ENCODE results near the gene IL32. TPM values are rescaled to one million over a fixed set of nuclear protein-coding genes. Genes with fewer than 3 reads are reported as not detected.

The IL32 gene
- total and polyA plus RNA-seq, 2 of the 4 experiments (the other 2 are of a cell fraction): 25.6 to 95.7 TPM

DNA sequence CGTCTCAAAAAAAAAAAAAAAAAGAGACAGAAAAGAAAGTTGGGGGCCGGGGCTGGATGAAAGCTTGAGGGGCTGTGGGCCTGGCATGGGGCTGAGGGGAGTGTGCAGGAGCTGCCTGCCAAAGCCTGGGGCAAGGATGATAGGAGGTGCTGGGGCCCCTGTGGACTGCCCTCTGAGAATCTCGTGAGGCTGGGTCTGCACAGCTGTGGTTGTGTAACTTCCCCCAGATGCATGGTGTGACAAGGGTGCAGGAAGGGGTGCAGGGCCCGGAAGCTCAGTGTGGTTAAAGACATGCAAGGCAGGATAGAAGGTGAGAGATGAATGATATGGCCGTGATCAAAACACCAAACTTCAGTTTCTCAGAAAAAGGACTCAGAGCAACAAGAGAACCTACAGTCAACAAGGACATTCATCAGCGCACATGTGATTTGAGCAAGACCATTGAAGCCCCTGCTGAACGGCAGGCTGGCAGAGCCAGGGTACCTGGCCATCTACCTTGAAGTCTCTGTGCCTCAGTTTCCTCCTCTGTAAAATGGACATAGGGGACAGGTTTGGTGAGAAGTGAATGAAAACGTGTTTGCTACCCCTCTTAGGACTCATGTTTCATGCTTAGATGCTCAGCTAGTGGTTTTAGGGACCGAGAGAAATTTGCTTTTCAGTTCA, 9.6 kb downstream of the IL32 start:
- in situ Hi-C loops (cut with MboI; ENCODE audit: low sequenced_read_pairs): no loop called here
- dilution Hi-C loops (cut with HindIII; ENCODE audit: low sequenced_read_pairs, unreplicated experiment): no loop called here
- H2BK120ac ChIP-seq (ENCODE audit: low read depth, low read length): no peak overlapping the region
- 50% methylated on average over 1 of the region's 9 CpGs; no CpG with 5 or more reads in 1 of the 2 experiments for WGBS, 2 experiments (ENCODE audit: extremely low coverage in 2 of 2, insufficient read length in 1 of 2)
- no TSS peak for BruUV-seq (replicated peaks)
- no peak overlapping the region for H4K91ac ChIP-seq (ENCODE audit: insufficient read depth, low read depth, low read length)
- ChIA-PET POLR2A (ENCODE audit: unreplicated experiment) (no interaction called here), CTCF (interaction anchor here (1.1 kb wide), 1 partner anchor 17 kb away, joined by 4 read pairs; no protein-coding TSS in a partner anchor)
- intact Hi-C loops (cut with micrococcal nuclease): no loop called here
- H3K14ac ChIP-seq (replicated peaks; ENCODE audit: low read depth, low read length): no peak overlapping the region
- no peaks in the 10 kb centered on the region for H3K9me3 ChIP-seq (ENCODE audit: control insufficient read depth, insufficient read depth, low read length)
- H3K27me3 ChIP-seq (ENCODE audit: control insufficient read depth, insufficient read depth, low read length): peaks cover 52% of the 10 kb centered on the region
- no peaks in the 10 kb centered on the region for H4K20me1 ChIP-seq (ENCODE audit: insufficient read depth, low read length)
- no peaks in the 10 kb centered on the region for H3K79me1 ChIP-seq (ENCODE audit: low read depth in 1 of 2, low read length in 2 of 2)
- H2BK20ac ChIP-seq (ENCODE audit: low read depth, low read length): no peak overlapping the region
- H2BK15ac ChIP-seq (ENCODE audit: low read depth, low read length): no peak overlapping the region
- H3K27ac ChIP-seq (ENCODE audit: insufficient read depth, low read length): no peak overlapping the region
- no peak overlapping the region for H3K4ac ChIP-seq (ENCODE audit: low read depth, low read length)
- H3K56ac ChIP-seq (ENCODE audit: extremely low read depth, insufficient read depth, low read length): no peak overlapping the region
- no peaks in the 10 kb centered on the region for H3K36me3 ChIP-seq (ENCODE audit: control insufficient read depth, insufficient read depth, low read length)
- H4K8ac ChIP-seq (ENCODE audit: low read depth in 2 of 2, low read length in 2 of 2): no peak overlapping the region
- H3K18ac ChIP-seq (ENCODE audit: low read depth, low read length): no peak overlapping the region
- TF ChIP-seq POLR2A (IDR thresholded peaks at IDR 0.05; ENCODE audit: low read depth, low read length) (no peak), CHD1 (IDR thresholded peaks at IDR 0.05; ENCODE audit: low read depth, low read length) (no peak), RAD21 (IDR thresholded peaks at IDR 0.05; ENCODE audit: low read length) (no peak), NFE2L2 (IDR thresholded peaks at IDR 0.05; ENCODE audit: low read depth, low read length) (no peak), SMC3 (IDR thresholded peaks at IDR 0.05; ENCODE audit: low read depth, low read length) (no peak)
- H2AFZ ChIP-seq (replicated peaks; ENCODE audit: low read length, poor library complexity): no peak overlapping the region
- H2BK5ac ChIP-seq (ENCODE audit: low read depth, low read length, poor library complexity, severe bottlenecking): no peak overlapping the region
- H2AK9ac ChIP-seq (replicated peaks; ENCODE audit: low read depth, low read length, poor library complexity): no peak overlapping the region
- no peak overlapping the region for H3K4me3 ChIP-seq (ENCODE audit: insufficient read depth, low read depth, low read length)
- ATAC-seq (ENCODE audit: low read depth) (no peak), DNase-seq (no peak)
- no peak overlapping the region for H3K9ac ChIP-seq (ENCODE audit: low read depth, low read length)
- H3K9me1 ChIP-seq (ENCODE audit: insufficient read depth, low read length): peaks cover 6% of the 10 kb centered on the region; the same call in 1 of the 2 replicates
- no peak overlapping the region for H4K5ac ChIP-seq (ENCODE audit: low read depth, low read length)
- H3K4me2 ChIP-seq (ENCODE audit: low read depth, low read length): no peak overlapping the region
- no peaks in the 10 kb centered on the region for H3K4me1 ChIP-seq (ENCODE audit: control insufficient read depth, insufficient read depth, low read length)
- no peak overlapping the region for H3K23ac ChIP-seq (ENCODE audit: low read depth, low read length)
- H2AK5ac ChIP-seq (ENCODE audit: low read depth, low read length): no peak overlapping the region

All from IMR-90 (cell line).